HCT116 (cell line): Measurements from ENCODE around the gene IL6R.

Experiments used
- CTCF ChIP-seq, 3 experiments: fragments of 200-600 bp in 1 of 3; sonication (generic) in 1 of 3; IDR thresholded peaks in 2 of 3; conservative IDR thresholded peaks in 1 of 3; 2 replicates each; pipeline ENCODE4 v1.5.1; 2012 to 2017; ENCODE audit warnings: low read depth in 2 of 3, low read length in 2 of 3, antibody characterized with exemption in 1 of 3, borderline replicate concordance in 1 of 3, control low read depth in 1 of 3, mild to moderate bottlenecking in 1 of 3, mixed read lengths in 1 of 3, mixed run types in 1 of 3, moderate library complexity in 1 of 3; ENCODE audit not compliant: insufficient read depth in 1 of 3
- ELF1 ChIP-seq: IDR thresholded peaks from 2 replicates; pipeline ENCODE4 v1.6.1; 2012; ENCODE audit warnings: low read depth, borderline replicate concordance
- EZH2 ChIP-seq: fragments of 200-600 bp; sonication (generic); IDR thresholded peaks from 2 replicates; pipeline ENCODE4 v1.6.1; 2017; ENCODE audit warnings: antibody characterized with exemption, mixed run types
- FOSL1 ChIP-seq: IDR thresholded peaks from 2 replicates; pipeline ENCODE4 v1.6.1; 2012; ENCODE audit warnings: low read depth
- JUND ChIP-seq: IDR thresholded peaks from 2 replicates; pipeline ENCODE4 v1.6.1; 2012
- POLR2A ChIP-seq: IDR thresholded peaks from 2 replicates; pipeline ENCODE4 v1.7.0; 2011; ENCODE audit warnings: borderline replicate concordance; ENCODE audit not compliant: insufficient read depth, insufficient read length; ENCODE audit errors: extremely low read depth
- POLR2AphosphoS5 ChIP-seq: IDR thresholded peaks from 2 replicates; pipeline ENCODE4 v1.6.1; 2011; ENCODE audit warnings: mild to moderate bottlenecking, low read depth, low read length, moderate library complexity
- RAD21 ChIP-seq: IDR thresholded peaks from 2 replicates; pipeline ENCODE4 v1.6.1; 2012; ENCODE audit warnings: low read depth, mild to moderate bottlenecking
- YY1 ChIP-seq: IDR thresholded peaks from 2 replicates; pipeline ENCODE4 v1.6.1; 2011; ENCODE audit warnings: low read length, low read depth, moderate library complexity, mild to moderate bottlenecking; ENCODE audit not compliant: insufficient replicate concordance; ENCODE audit errors: extremely low read depth
- TF ChIP-seq, protein P1 (sequence below): IDR thresholded peaks from 2 replicates; pipeline ENCODE4 v1.6.1; 2012; ENCODE audit warnings: low read depth
- TF ChIP-seq, protein P2 (sequence below): IDR thresholded peaks from 2 replicates; pipeline ENCODE4 v1.6.1; 2012

DNA sequence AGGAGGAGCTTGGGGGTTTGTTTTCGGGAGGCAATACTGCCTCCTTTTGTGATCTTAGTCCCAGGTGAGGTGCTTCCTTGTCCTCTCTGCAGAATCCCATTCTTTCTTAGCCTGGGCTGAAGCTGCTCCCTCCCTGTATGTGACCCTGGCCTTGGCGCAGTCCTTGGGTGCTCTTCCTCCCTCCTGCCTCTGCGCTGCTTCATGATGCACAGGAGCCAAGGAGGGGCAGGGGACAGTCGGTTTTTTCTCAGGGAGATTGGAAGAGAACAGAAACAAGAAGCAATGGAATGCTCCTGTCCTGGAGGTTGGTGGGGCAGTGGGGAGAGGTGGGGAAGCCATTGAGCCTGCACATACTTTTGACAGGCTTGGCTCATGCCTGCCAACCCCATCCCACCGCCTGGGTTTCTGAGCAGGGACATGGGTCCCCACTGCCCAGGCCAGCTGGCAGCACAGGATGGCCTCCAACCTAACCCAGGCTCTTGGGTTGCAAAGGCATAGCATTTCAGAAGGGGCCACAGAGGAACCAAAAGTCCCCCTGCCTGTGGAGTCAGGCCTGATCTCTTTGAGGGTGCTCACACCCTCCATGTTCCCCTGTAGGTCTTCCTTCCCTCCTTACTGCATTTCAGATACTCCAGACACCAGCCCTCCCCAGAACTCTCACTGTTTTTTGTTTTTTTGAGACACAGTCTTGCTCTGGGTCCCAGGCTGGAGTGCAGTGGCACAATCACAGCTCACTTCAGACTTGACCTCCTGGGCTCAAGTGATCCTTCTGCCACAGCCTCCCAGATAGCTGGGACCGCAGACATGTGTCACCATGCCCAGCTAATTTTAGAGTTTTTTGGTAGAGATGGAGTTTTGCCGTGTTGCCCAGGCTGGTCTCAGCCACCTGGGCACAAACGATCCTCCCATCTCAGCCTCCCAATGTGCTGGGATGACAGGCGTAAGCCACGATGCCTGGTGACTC, 16.1 kb downstream of the IL6R start:
- TF ChIP-seq RAD21: no peak
- TF ChIP-seq YY1: no peak
- TF ChIP-seq, protein P1, sequence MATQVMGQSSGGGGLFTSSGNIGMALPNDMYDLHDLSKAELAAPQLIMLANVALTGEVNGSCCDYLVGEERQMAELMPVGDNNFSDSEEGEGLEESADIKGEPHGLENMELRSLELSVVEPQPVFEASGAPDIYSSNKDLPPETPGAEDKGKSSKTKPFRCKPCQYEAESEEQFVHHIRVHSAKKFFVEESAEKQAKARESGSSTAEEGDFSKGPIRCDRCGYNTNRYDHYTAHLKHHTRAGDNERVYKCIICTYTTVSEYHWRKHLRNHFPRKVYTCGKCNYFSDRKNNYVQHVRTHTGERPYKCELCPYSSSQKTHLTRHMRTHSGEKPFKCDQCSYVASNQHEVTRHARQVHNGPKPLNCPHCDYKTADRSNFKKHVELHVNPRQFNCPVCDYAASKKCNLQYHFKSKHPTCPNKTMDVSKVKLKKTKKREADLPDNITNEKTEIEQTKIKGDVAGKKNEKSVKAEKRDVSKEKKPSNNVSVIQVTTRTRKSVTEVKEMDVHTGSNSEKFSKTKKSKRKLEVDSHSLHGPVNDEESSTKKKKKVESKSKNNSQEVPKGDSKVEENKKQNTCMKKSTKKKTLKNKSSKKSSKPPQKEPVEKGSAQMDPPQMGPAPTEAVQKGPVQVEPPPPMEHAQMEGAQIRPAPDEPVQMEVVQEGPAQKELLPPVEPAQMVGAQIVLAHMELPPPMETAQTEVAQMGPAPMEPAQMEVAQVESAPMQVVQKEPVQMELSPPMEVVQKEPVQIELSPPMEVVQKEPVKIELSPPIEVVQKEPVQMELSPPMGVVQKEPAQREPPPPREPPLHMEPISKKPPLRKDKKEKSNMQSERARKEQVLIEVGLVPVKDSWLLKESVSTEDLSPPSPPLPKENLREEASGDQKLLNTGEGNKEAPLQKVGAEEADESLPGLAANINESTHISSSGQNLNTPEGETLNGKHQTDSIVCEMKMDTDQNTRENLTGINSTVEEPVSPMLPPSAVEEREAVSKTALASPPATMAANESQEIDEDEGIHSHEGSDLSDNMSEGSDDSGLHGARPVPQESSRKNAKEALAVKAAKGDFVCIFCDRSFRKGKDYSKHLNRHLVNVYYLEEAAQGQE: no peak
- TF ChIP-seq CTCF (IDR thresholded peaks at IDR 0.05 in 2 of 3, conservative IDR thresholded peaks at IDR 0.05 in 1 of 3; ENCODE audit: borderline replicate concordance in 1 of 3, insufficient read depth in 1 of 3, low read depth in 2 of 3, low read length in 2 of 3): no peak
- TF ChIP-seq FOSL1: no peak
- no peak for TF ChIP-seq EZH2
- no peak for TF ChIP-seq POLR2A
- TF ChIP-seq, protein P2, sequence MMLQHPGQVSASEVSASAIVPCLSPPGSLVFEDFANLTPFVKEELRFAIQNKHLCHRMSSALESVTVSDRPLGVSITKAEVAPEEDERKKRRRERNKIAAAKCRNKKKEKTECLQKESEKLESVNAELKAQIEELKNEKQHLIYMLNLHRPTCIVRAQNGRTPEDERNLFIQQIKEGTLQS: no peak
- no peak for TF ChIP-seq POLR2AphosphoS5
- TF ChIP-seq ELF1: no peak
- no peak for TF ChIP-seq JUND
